A549 (cell line): ENCODE data around the gene GDI2. TPM values are rescaled to one million over a fixed set of nuclear protein-coding genes. Genes with fewer than 3 reads are reported as not detected.

Experiments
- ATAC-seq, 2 experiments: fragments of 200-7000 bp in 1 of 2; fragments of >200 bp in 1 of 2; cut with Nextera tagmentation in 1 of 2; cut with Tn5 transposase in 1 of 2; 3 replicates each; pipeline versions ENCODE4 v1.8.0 to v1.9.1; 2018 to 2020; ENCODE audit warnings: mild to moderate bottlenecking in 1 of 2, moderate library complexity in 1 of 2
- CTCF ChIA-PET: fragments of 300-600 bp; sonication (Branson Sonifier 250); formaldehyde crosslinking; extraction: SDS; loops from one replicate; lab custom pipeline; 2021; ENCODE audit warnings: antibody characterized with exemption, inconsistent platforms; lab: Yijun Ruan, JAX
- POLR2A ChIA-PET: fragments of 350-600 bp; formaldehyde crosslinking; extraction: SDS; loops from one replicate; lab custom pipeline; 2021; ENCODE audit warnings: antibody characterized with exemption, inconsistent platforms; lab: Yijun Ruan, JAX
- DNase-seq, 2 experiments: peaks; one replicate each; pipeline versions ENCODE4 v3.0.0 to v3.0.0-alpha.2; 2011 to 2016; ENCODE audit warnings: low read depth in 1 of 2, low spot score in 1 of 2
- FAIRE-seq: peaks from 2 replicates; lab custom pipeline; 2011; peaks lifted over from hg19 to GRCh38; lab: Jason Lieb, UNC
- H3K27ac ChIP-seq, 2 experiments: fragments of >200 bp; sonication (Bioruptor Twin); formaldehyde crosslinking; 3 replicates each; pipeline ENCODE4 v1.5.1; 2016 to 2017
- H3K4me1 ChIP-seq: fragments of >200 bp; sonication (Bioruptor Twin); formaldehyde crosslinking; 3 replicates; pipeline ENCODE4 v1.6.1; 2016
- H3K4me2 ChIP-seq: fragments of >200 bp; sonication (Bioruptor Twin); formaldehyde crosslinking; 3 replicates; pipeline ENCODE4 v1.6.1; 2016
- H3K4me3 ChIP-seq: fragments of >200 bp; sonication (Bioruptor Twin); formaldehyde crosslinking; 3 replicates; pipeline ENCODE4 v1.5.1; 2016
- H3K9me3 ChIP-seq: fragments of >200 bp; sonication (Bioruptor Twin); formaldehyde crosslinking; 3 replicates; pipeline ENCODE4 v1.6.1; 2016
- EP300 ChIP-seq, 2 experiments: fragments of >200 bp; sonication (Bioruptor Twin); formaldehyde crosslinking; IDR thresholded peaks; 2 replicates in 1 of 2; 3 replicates in 1 of 2; pipeline ENCODE4 v1.6.1; 2016 to 2017
- FOSL2 ChIP-seq, 2 experiments: fragments of 450-650 bp in 1 of 2; fragments of >200 bp in 1 of 2; sonication (Bioruptor Twin) in 1 of 2; formaldehyde crosslinking; IDR thresholded peaks; 2 replicates each; pipeline versions ENCODE4 v1.5.0 to v1.6.1; 2016 to 2020; ENCODE audit warnings: mild to moderate bottlenecking in 1 of 2, moderate library complexity in 1 of 2
- FOXS1 ChIP-seq: fragments of 250-450 bp; sonication (Bioruptor Pico); IDR thresholded peaks from 2 replicates; pipeline ENCODE4 v1.5.0; 2020; ENCODE audit warnings: mild to moderate bottlenecking, moderate library complexity
- HOXB13 ChIP-seq: fragments of 250-450 bp; sonication (Bioruptor Pico); IDR thresholded peaks from 2 replicates; pipeline ENCODE4 v1.5.0; 2020; ENCODE audit warnings: low read depth, mild to moderate bottlenecking, moderate library complexity
- JUNB ChIP-seq: fragments of >200 bp; sonication (Bioruptor Twin); formaldehyde crosslinking; IDR thresholded peaks from 2 replicates; pipeline ENCODE4 v1.6.1; 2016
- KDM1A ChIP-seq: fragments of 200-600 bp; sonication (generic); IDR thresholded peaks from 2 replicates; pipeline ENCODE4 v1.6.1; 2016; ENCODE audit warnings: low read depth, mild to moderate bottlenecking
- MYC ChIP-seq: IDR thresholded peaks from 2 replicates; pipeline ENCODE4 v1.6.1; 2012; ENCODE audit warnings: mild to moderate bottlenecking, inconsistent platforms, low read length, improper control_type of control experiment, borderline replicate concordance
- NFE2L2 ChIP-seq: fragments of 150-350 bp; conservative IDR thresholded peaks from 2 replicates; pipeline ENCODE4 v1.6.1; 2014; ENCODE audit warnings: low read length
- PHF8 ChIP-seq: fragments of 200-600 bp; sonication (generic); IDR thresholded peaks from 2 replicates; pipeline ENCODE4 v1.6.1; 2016; ENCODE audit warnings: low read depth, mild to moderate bottlenecking, antibody characterized with exemption, moderate library complexity, borderline replicate concordance
- TP53 ChIP-seq: fragments of 250-450 bp; sonication (Bioruptor Pico); IDR thresholded peaks from 2 replicates; pipeline ENCODE4 v1.5.0; 2021; ENCODE audit warnings: mild to moderate bottlenecking, moderate library complexity
- ZNF302 ChIP-seq: fragments of 250-450 bp; sonication (Bioruptor Pico); IDR thresholded peaks from 2 replicates; pipeline ENCODE4 v1.9.0; 2021; ENCODE audit warnings: inconsistent platforms, mild to moderate bottlenecking, moderate library complexity
- ZSCAN20 ChIP-seq: fragments of 250-450 bp; sonication (Bioruptor Pico); IDR thresholded peaks from 2 replicates; pipeline ENCODE4 v1.8.0; 2022; ENCODE audit warnings: mild to moderate bottlenecking, moderate library complexity
- WGBS: methylation state at CpG from one replicate; pipeline ENCODE4 v1.1.6; 2017; ENCODE audit errors: missing lambda C conversion rate; 5-methylcytosine and 5-hydroxymethylcytosine counted together
- polyA plus RNA-seq, 4 experiments: library from polyadenylated mRNA; depleted of rRNA in 3 of 4; stranded (reverse); fragments of >200 nt; fragmentation: RNase III in 1 of 4; extraction: RNeasy Plus Mini Kit Qiagen cat#74134 plus additional on column Dnase treatment in 1 of 4; gene quantifications; 2 replicates in 3 of 4; 3 replicates in 1 of 4; pipeline ENCODE4 v1.2.3, GENCODE V29; 2011 to 2017
- TF ChIP-seq, protein P1 (sequence below): fragments of >200 bp; sonication (Bioruptor Twin); formaldehyde crosslinking; IDR thresholded peaks from 3 replicates; pipeline ENCODE4 v1.6.1; 2016

GDI2 gene
- polyA plus RNA-seq, 2 of the 4 experiments (the other 2 are of a cell fraction): 278 to 304 TPM

DNA sequence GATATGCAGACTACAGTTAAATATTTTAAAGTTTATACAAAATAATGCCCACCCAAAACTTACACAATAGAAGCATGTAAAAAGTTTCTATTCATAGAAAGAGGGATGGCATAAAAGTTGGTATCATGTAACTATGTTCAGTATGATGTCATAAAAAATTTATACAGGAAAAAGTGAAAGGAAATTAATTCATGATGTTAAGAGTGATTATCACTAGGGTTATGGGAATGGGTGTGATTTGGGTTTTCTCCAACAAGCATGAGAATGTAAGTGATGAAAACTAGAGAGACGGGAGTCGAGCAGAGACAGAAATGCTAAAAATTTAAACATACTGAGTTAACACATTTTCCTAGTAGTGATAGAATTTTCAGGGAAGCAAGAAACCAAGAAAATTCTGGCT, 52.7 kb downstream of the GDI2 start:
- DNase-seq: no peak
- CTCF ChIA-PET: no interaction called here
- Histone ChIP-seq H3K27ac (no peak overlapping the region), H3K4me2 (no peak overlapping the region), H3K9me3 (no peaks in the 10 kb centered on the region), H3K4me3 (no peak overlapping the region), H3K4me1 (peaks cover 9% of the 10 kb centered on the region; the same call in 1 of the 3 replicates)
- ATAC-seq: no peak
- no peak for TF ChIP-seq TP53 (CRISPR knock-in tag)
- POLR2A ChIA-PET: no interaction called here
- no peak for FAIRE-seq
- WGBS: 91% methylated on average over 2 of the region's 2 CpGs

DNA sequence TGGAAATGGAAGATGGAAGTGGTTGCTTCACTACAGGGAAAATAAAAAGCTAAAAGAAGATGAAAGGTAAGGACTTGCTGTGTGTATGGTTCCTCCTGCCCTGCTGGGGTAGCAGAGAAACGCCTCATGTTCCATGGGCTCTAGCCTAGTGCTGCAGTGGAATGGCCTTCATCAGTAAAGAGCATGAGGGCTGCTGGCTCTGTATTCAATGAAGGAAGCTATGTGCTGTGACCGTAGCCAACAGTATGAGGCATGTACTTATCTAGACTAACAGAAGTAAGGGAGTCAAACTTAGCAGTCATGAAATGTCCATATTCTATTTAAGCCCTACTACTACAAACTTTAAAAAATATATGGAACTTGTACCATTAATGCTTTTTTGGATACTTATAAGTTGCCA, 54.3 kb downstream of the GDI2 start:
- ChIA-PET POLR2A (no interaction called here), CTCF (interaction anchor here (0.7 to 1.0 kb wide), 3 partner anchors 14 to 129 kb away, joined by 3 read pairs; no protein-coding TSS in a partner anchor)
- Histone ChIP-seq H3K4me1 (peaks cover 9% of the 10 kb centered on the region; the same call in 1 of the 3 replicates), H3K4me2 (no peak overlapping the region), H3K9me3 (no peaks in the 10 kb centered on the region), H3K4me3 (no peak overlapping the region), H3K27ac (no peak overlapping the region)
- TF ChIP-seq KDM1A (no peak), MYC (no peak), PHF8 (no peak), ZSCAN20 (CRISPR knock-in tag) (no peak), FOXS1 (CRISPR knock-in tag) (no peak)
- ATAC-seq (peak in 1 of 2 experiments; percentile 32; a peak in 2 of 6 replicates), FAIRE-seq (no peak), DNase-seq (no peak)
- 94% methylated on average over 2 of the region's 2 CpGs for WGBS

GRCh38 chr10:5757766-5758517, 55.3 kb downstream of the GDI2 start:
- ATAC-seq (no peak), FAIRE-seq (no peak), DNase-seq (no peak)
- CTCF ChIA-PET: interaction anchor here (0.7 to 1.4 kb wide), 4 partner anchors 8 to 128 kb away, joined by 3 read pairs; no protein-coding TSS in a partner anchor
- H3K9me3 ChIP-seq: no peaks in the 10 kb centered on the region
- WGBS: 92% methylated on average over 3 of the region's 3 CpGs
- H3K4me1 ChIP-seq: peaks cover 9% of the 10 kb centered on the region; the same call in 1 of the 3 replicates
- TF ChIP-seq EP300 (IDR thresholded peaks at IDR 0.05) (no peak), FOSL2 (IDR thresholded peaks at IDR 0.05) (no peak), FOSL2 (CRISPR knock-in tag; IDR thresholded peaks at IDR 0.05) (no peak), ZNF302 (CRISPR knock-in tag) (no peak)
- TF ChIP-seq, protein P1, sequence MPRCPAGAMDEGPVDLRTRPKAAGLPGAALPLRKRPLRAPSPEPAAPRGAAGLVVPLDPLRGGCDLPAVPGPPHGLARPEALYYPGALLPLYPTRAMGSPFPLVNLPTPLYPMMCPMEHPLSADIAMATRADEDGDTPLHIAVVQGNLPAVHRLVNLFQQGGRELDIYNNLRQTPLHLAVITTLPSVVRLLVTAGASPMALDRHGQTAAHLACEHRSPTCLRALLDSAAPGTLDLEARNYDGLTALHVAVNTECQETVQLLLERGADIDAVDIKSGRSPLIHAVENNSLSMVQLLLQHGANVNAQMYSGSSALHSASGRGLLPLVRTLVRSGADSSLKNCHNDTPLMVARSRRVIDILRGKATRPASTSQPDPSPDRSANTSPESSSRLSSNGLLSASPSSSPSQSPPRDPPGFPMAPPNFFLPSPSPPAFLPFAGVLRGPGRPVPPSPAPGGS: no peak
- TF ChIP-seq, all 56 proteins: peak for 0
- no peak overlapping the region for H3K27ac ChIP-seq
- no peak overlapping the region for H3K4me3 ChIP-seq
- POLR2A ChIA-PET: no interaction called here
- no peak overlapping the region for H3K4me2 ChIP-seq

- FAIRE-seq (no peak), ATAC-seq (peak in 1 of 2 experiments; percentile 31; a peak in 3 of 6 replicates), DNase-seq (no peak)
- Histone ChIP-seq H3K4me2 (no peak overlapping the region), H3K4me1 (no peaks in the 10 kb centered on the region), H3K27ac (no peak overlapping the region), H3K9me3 (no peaks in the 10 kb centered on the region), H3K4me3 (no peak overlapping the region)
- WGBS: 95% methylated on average over 17 of the region's 17 CpGs
- TF ChIP-seq MYC (no peak), JUNB (no peak), NFE2L2 (no peak), HOXB13 (CRISPR knock-in tag) (no peak)
- ChIA-PET POLR2A (no interaction called here), CTCF (interaction anchor here (1.2 kb wide), 1 partner anchor 13 kb away, joined by 4 read pairs; no protein-coding TSS in a partner anchor)
These were observed 60.8 kb downstream of the GDI2 start for GRCh38 chr10:5752301-5752871.
